ENCODE results near the gene GOLGA8M.
"Not testable (repeated sequence)": the region's sequence is repeated elsewhere in the genome, so short reads cannot be mapped to it uniquely, and the experiment has no call there.

GOLGA8M gene

GRCh38 chr15:28712270-28712669 lies at the start of gene GOLGA8M:
Gene GOLGA8M (minus strand): TSS chr15:28712421. CDS start chr15:28712323, 98 bp downstream.
- DNase-seq = not testable (repeated sequence)

GRCh38 chr15:28742890-28743289 lies 30.7 kb upstream of the GOLGA8M start:
- DNase-seq = not testable (repeated sequence)

GRCh38 chr15:28738590-28739292 lies 26.5 kb upstream of the GOLGA8M start:
- not testable (repeated sequence) for DNase-seq

GRCh38 chr15:28738200-28738561 lies 26.0 kb upstream of the GOLGA8M start:
- DNase-seq = not testable (repeated sequence)

GRCh38 chr15:28737521-28738199 lies 25.4 kb upstream of the GOLGA8M start:
- DNase-seq = not testable (repeated sequence)

- not testable (repeated sequence) for DNase-seq
These were observed 15.8 kb upstream of the GOLGA8M start for GRCh38 chr15:28728061-28728460.

GRCh38 chr15:28727026-28727425 lies 14.8 kb upstream of the GOLGA8M start:
- not testable (repeated sequence) for DNase-seq

GRCh38 chr15:28726102-28726501 lies 13.9 kb upstream of the GOLGA8M start:
- DNase-seq = no peak

- no peak for DNase-seq
These were observed 13.3 kb upstream of the GOLGA8M start for GRCh38 chr15:28725556-28725955.

- not testable (repeated sequence) for DNase-seq
These were observed 11.8 kb upstream of the GOLGA8M start for GRCh38 chr15:28723986-28724385.

- DNase-seq = not testable (repeated sequence)
These were observed 7.4 kb upstream of the GOLGA8M start for GRCh38 chr15:28719626-28720025.

- DNase-seq = not testable (repeated sequence)
These were observed 6.4 kb upstream of the GOLGA8M start for GRCh38 chr15:28718576-28718975.

- DNase-seq = not testable (repeated sequence)
These were observed 2.0 kb upstream of the GOLGA8M start for GRCh38 chr15:28714176-28714575.

GRCh38 chr15:28703927-28704326 lies 8.3 kb downstream of the GOLGA8M start:
- DNase-seq = not testable (repeated sequence)

GRCh38 chr15:28702427-28702826 lies 9.8 kb downstream of the GOLGA8M start:
- DNase-seq = not testable (repeated sequence)

GRCh38 chr15:28694006-28694751 lies 18.0 kb downstream of the GOLGA8M start:
- DNase-seq = not testable (repeated sequence)

GRCh38 chr15:28693021-28693420 lies 19.2 kb downstream of the GOLGA8M start:
- DNase-seq = not testable (repeated sequence)

GRCh38 chr15:28673533-28673932 lies 38.7 kb downstream of the GOLGA8M start:
- DNase-seq = not testable (repeated sequence)

GRCh38 chr15:28672122-28672521 lies 40.1 kb downstream of the GOLGA8M start:
- DNase-seq = not testable (repeated sequence)

GRCh38 chr15:28666402-28666801 lies 45.8 kb downstream of the GOLGA8M start:
- not testable (repeated sequence) for DNase-seq

- DNase-seq = not testable (repeated sequence)
These were observed 47.6 kb downstream of the GOLGA8M start for GRCh38 chr15:28664575-28664974.

GRCh38 chr15:28663717-28664116 lies 48.5 kb downstream of the GOLGA8M start:
- DNase-seq = not testable (repeated sequence)

GRCh38 chr15:28660750-28661149 lies 51.5 kb downstream of the GOLGA8M start:
- not testable (repeated sequence) for DNase-seq

- DNase-seq = not testable (repeated sequence)
These were observed 56.2 kb downstream of the GOLGA8M start for GRCh38 chr15:28656018-28656360.
